H1 (cell line): ENCODE measurements around the gene MRPS31. TPM values are rescaled to one million over a fixed set of nuclear protein-coding genes. Genes with fewer than 3 reads are reported as not detected.

Source experiments
- CHD2 ChIP-seq: IDR thresholded peaks from 2 replicates; pipeline ENCODE4 v1.6.1; 2012; ENCODE audit warnings: low read length, improper control_type of control experiment
- KDM5A ChIP-seq: fragments of 200-600 bp; IDR thresholded peaks from 2 replicates; pipeline ENCODE4 v1.7.1; 2012; ENCODE audit warnings: mild to moderate bottlenecking, low read length, inconsistent platforms, mixed read lengths
- ZNF274 ChIP-seq: IDR thresholded peaks from 2 replicates; pipeline ENCODE4 v1.7.0; 2012; ENCODE audit warnings: low read length, borderline replicate concordance; ENCODE audit errors: extremely low read depth
- polyA plus RNA-seq, 7 experiments: library from polyadenylated mRNA; depleted of rRNA in 3 of 7; stranded (reverse) in 5 of 7; unstranded in 2 of 7; fragments of >200 nt in 5 of 7; fragments of 200-250 nt in 2 of 7; gene quantifications; 1 replicate in 5 of 7; 2 replicates in 1 of 7; 4 replicates in 1 of 7; pipeline versions ENCODE4 v1.2.1 to v1.2.3, GENCODE V29; 2011 to 2013; ENCODE audit warnings: missing spikeins in 2 of 7, mixed read lengths in 2 of 7
- total RNA-seq: library from RNA; stranded (reverse); fragmentation: NEBNext Ultra II Directional; extraction: Animal tissue kit (Norgen Biotek cat#: 25700); gene quantifications from 2 replicates; pipeline ENCODE4 v1.2.1, GENCODE V29; 2021
- TF ChIP-seq, protein P1 (sequence below): fragments of 300-600 bp; sonication (generic); IDR thresholded peaks from 2 replicates; pipeline ENCODE4 v1.7.1; 2012; ENCODE audit warnings: low read length, moderate library complexity, mild to moderate bottlenecking, inconsistent platforms; ENCODE audit not compliant: insufficient replicate concordance

The MRPS31 gene
- total and polyA plus RNA-seq, 2 of the 8 experiments (the other 6 are each of a cell fraction or from before 2014, with no cell fraction given) = 13.6 to 33.3 TPM

DNA sequence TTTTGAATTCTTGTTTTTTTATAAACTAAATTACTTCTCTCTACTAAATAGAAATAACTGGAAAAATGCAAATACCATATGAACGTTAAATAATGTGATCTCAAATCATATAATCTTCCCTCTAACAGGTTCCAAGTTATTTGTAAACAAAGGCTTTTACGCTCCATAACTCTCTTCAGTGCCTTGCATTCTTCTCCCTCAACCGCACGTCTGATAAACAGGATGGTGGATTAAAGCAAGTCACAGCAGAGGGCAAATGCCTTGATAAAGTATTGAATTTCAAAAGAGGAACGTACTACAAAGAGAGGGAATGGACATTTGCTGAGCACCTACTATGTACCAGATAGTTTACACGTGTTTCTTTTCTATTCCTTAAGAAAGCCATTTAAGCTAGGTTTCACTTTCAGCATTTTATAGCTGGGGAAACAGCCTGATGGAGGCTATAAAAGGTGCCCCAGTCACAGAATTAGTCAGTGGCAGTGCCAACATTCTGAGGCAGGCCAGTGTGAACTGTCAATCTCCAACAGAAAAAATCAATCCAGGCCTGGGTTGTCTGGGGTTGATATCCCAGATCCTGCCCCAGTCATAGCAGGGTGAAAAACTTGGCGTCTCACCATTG, 15.8 kb downstream of the MRPS31 start (continued):
- TF ChIP-seq CHD2 (no peak), ZNF274 (no peak), KDM5A (no peak)
- TF ChIP-seq, protein P1, sequence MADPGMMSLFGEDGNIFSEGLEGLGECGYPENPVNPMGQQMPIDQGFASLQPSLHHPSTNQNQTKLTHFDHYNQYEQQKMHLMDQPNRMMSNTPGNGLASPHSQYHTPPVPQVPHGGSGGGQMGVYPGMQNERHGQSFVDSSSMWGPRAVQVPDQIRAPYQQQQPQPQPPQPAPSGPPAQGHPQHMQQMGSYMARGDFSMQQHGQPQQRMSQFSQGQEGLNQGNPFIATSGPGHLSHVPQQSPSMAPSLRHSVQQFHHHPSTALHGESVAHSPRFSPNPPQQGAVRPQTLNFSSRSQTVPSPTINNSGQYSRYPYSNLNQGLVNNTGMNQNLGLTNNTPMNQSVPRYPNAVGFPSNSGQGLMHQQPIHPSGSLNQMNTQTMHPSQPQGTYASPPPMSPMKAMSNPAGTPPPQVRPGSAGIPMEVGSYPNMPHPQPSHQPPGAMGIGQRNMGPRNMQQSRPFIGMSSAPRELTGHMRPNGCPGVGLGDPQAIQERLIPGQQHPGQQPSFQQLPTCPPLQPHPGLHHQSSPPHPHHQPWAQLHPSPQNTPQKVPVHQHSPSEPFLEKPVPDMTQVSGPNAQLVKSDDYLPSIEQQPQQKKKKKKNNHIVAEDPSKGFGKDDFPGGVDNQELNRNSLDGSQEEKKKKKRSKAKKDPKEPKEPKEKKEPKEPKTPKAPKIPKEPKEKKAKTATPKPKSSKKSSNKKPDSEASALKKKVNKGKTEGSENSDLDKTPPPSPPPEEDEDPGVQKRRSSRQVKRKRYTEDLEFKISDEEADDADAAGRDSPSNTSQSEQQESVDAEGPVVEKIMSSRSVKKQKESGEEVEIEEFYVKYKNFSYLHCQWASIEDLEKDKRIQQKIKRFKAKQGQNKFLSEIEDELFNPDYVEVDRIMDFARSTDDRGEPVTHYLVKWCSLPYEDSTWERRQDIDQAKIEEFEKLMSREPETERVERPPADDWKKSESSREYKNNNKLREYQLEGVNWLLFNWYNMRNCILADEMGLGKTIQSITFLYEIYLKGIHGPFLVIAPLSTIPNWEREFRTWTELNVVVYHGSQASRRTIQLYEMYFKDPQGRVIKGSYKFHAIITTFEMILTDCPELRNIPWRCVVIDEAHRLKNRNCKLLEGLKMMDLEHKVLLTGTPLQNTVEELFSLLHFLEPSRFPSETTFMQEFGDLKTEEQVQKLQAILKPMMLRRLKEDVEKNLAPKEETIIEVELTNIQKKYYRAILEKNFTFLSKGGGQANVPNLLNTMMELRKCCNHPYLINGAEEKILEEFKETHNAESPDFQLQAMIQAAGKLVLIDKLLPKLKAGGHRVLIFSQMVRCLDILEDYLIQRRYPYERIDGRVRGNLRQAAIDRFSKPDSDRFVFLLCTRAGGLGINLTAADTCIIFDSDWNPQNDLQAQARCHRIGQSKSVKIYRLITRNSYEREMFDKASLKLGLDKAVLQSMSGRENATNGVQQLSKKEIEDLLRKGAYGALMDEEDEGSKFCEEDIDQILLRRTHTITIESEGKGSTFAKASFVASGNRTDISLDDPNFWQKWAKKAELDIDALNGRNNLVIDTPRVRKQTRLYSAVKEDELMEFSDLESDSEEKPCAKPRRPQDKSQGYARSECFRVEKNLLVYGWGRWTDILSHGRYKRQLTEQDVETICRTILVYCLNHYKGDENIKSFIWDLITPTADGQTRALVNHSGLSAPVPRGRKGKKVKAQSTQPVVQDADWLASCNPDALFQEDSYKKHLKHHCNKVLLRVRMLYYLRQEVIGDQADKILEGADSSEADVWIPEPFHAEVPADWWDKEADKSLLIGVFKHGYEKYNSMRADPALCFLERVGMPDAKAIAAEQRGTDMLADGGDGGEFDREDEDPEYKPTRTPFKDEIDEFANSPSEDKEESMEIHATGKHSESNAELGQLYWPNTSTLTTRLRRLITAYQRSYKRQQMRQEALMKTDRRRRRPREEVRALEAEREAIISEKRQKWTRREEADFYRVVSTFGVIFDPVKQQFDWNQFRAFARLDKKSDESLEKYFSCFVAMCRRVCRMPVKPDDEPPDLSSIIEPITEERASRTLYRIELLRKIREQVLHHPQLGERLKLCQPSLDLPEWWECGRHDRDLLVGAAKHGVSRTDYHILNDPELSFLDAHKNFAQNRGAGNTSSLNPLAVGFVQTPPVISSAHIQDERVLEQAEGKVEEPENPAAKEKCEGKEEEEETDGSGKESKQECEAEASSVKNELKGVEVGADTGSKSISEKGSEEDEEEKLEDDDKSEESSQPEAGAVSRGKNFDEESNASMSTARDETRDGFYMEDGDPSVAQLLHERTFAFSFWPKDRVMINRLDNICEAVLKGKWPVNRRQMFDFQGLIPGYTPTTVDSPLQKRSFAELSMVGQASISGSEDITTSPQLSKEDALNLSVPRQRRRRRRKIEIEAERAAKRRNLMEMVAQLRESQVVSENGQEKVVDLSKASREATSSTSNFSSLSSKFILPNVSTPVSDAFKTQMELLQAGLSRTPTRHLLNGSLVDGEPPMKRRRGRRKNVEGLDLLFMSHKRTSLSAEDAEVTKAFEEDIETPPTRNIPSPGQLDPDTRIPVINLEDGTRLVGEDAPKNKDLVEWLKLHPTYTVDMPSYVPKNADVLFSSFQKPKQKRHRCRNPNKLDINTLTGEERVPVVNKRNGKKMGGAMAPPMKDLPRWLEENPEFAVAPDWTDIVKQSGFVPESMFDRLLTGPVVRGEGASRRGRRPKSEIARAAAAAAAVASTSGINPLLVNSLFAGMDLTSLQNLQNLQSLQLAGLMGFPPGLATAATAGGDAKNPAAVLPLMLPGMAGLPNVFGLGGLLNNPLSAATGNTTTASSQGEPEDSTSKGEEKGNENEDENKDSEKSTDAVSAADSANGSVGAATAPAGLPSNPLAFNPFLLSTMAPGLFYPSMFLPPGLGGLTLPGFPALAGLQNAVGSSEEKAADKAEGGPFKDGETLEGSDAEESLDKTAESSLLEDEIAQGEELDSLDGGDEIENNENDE = no peak
